HEK293T (cell line): ENCODE data around the gene OSGEPL1.

Experiments
- ARNT ChIP-seq: fragments of 450-650 bp; IDR thresholded peaks from 2 replicates; pipeline ENCODE4 v1.6.1; 2017; ENCODE audit warnings: mild to moderate bottlenecking
- BHLHE40 ChIP-seq: fragments of 450-650 bp; IDR thresholded peaks from 2 replicates; pipeline ENCODE4 v1.6.1; 2016; ENCODE audit warnings: mild to moderate bottlenecking, moderate library complexity, borderline replicate concordance
- FOXA1 ChIP-seq: fragments of 450-650 bp; IDR thresholded peaks from 2 replicates; pipeline ENCODE4 v1.6.1; 2016; ENCODE audit warnings: mild to moderate bottlenecking
- FOXK2 ChIP-seq: fragments of 450-650 bp; IDR thresholded peaks from 2 replicates; pipeline ENCODE4 v1.6.1; 2016; ENCODE audit warnings: mild to moderate bottlenecking
- FOXM1 ChIP-seq: fragments of 450-650 bp; IDR thresholded peaks from 2 replicates; pipeline ENCODE4 v1.6.1; 2017; ENCODE audit warnings: mild to moderate bottlenecking, borderline replicate concordance
- HDGF ChIP-seq: fragments of 450-650 bp; IDR thresholded peaks from 2 replicates; pipeline ENCODE4 v1.6.1; 2017; ENCODE audit warnings: antibody characterized with exemption, borderline replicate concordance
- NFRKB ChIP-seq: fragments of 450-650 bp; IDR thresholded peaks from 2 replicates; pipeline ENCODE4 v1.6.1; 2016; ENCODE audit warnings: mild to moderate bottlenecking, moderate library complexity
- PKNOX1 ChIP-seq: fragments of 450-650 bp; IDR thresholded peaks from 2 replicates; pipeline ENCODE4 v1.6.1; 2016
- SP1 ChIP-seq: fragments of 450-650 bp; IDR thresholded peaks from 2 replicates; pipeline ENCODE4 v1.6.1; 2017
- SUZ12 ChIP-seq: fragments of 450-650 bp; IDR thresholded peaks from 2 replicates; pipeline ENCODE4 v1.6.1; 2016; ENCODE audit warnings: mild to moderate bottlenecking
- TARDBP ChIP-seq: fragments of 450-650 bp; IDR thresholded peaks from 2 replicates; pipeline ENCODE4 v1.6.1; 2016
- ZNF384 ChIP-seq: fragments of 450-650 bp; IDR thresholded peaks from 2 replicates; pipeline ENCODE4 v1.6.1; 2016

GRCh38 chr2:189751080-189751658 lies 11.4 kb downstream of the OSGEPL1 start:
- TF ChIP-seq ARNT = no peak
- TF ChIP-seq FOXM1 = no peak
- TF ChIP-seq HDGF = no peak
- TF ChIP-seq SP1 = no peak
- no peak for TF ChIP-seq FOXK2
- TF ChIP-seq ZNF384 = no peak
- no peak for TF ChIP-seq PKNOX1
- no peak for TF ChIP-seq NFRKB
- no peak for TF ChIP-seq SUZ12
- no peak for TF ChIP-seq BHLHE40
- TF ChIP-seq TARDBP = no peak
- TF ChIP-seq FOXA1 = no peak
